Measurements from ENCODE around the gene NUDCD3.

- no peak for TF ChIP-seq CTCF (IDR thresholded peaks at IDR 0.05)
- TF ChIP-seq ZFX (IDR thresholded peaks at IDR 0.05; ENCODE audit: borderline replicate concordance): no peak
These were observed 57.0 kb downstream of the NUDCD3 start for GRCh38 chr7:44433255-44434022.
